HG02870 (cell line): Measurements from ENCODE around the gene PRDM15.

Source experiments
- ATAC-seq: cut with Tn5 transposase; IDR thresholded peaks from one replicate; pipeline ENCODE4 v1.9.1; 2021; ENCODE audit warnings: mild to moderate bottlenecking, moderate library complexity; ENCODE audit not compliant: unreplicated experiment

Gene PRDM15

DNA sequence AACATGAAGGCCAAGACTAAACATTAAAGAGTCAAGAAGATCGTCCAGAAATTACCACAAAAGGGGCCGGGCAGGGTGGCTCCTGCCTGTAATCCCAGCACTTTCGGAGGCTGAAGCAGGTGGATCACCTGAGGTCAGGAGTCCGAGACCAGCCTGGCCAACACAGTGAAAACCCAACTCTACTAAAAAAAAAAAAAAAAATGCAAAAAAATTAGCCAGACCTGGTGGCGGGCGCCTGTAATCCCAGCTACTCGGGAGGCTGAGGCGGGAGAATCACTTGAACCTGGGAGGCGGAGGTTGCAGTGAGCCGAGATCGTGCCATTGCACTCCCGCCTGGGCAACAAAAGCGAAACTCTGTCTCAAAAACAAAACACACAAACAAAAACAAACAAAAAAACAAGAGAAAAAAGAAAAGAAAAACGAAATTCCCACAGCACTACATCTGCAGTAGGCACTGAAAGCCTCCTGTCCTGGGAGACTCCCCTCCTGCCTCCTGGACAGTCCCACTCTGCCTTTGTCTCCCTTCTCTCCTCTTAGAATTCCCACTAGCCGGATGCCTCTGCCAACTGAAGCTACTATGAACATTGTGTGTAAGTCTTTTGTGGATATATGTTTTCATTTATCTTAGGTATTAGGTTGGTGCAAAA lies 94.6 kb downstream of the PRDM15 start:
- ATAC-seq, result no peak

DNA sequence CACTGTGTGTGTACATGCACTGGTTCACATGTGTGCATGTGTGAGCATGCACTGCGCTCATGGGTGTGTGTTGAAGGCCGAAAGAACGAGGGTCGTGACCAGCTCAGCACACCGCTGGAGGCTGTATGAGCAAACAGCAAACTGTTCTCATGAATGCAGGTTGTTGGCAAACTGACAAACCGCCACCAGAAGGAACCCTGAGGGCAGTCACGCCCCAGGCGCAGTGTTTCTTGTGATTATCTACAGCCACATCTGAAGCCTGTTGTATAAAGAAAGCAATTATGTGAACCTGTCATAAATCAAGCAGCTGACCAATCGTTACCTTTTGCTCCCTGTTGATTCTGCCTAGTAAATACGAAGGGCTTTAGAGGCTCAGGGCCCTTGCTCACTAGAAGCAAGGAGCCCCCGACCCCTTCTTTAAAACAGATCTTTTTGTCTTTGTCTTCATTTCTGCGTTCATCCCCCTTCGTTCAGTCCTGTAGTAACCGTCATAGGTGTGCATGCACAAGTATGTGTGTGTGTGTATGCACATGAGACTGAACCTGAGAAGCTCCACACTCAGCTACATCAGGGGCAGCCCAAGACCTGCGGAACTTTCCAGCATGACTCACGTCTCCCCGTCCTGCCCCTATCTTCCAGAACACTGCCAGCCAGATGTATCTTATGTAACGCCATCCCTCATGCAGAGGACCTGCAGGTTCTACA lies 95.5 kb downstream of the PRDM15 start:
- no peak for ATAC-seq

DNA sequence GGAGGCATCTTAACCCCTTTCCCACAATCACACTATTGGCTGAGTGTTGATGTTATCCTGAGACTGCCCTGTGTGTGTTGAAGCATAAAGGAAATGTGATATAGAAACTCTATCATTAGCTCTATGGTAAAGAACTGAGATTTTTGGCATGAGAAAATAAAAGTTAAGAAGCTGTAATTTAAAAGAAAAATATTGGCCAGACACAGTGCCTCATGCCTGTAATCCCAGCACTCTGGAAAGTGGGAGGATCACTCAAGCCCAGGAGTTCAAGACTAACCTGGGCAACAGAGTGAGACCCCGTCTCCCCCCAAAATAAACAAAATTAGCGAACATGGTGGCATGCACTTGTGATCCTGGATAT lies 98.1 kb downstream of the PRDM15 start:
- ATAC-seq, result no peak

DNA sequence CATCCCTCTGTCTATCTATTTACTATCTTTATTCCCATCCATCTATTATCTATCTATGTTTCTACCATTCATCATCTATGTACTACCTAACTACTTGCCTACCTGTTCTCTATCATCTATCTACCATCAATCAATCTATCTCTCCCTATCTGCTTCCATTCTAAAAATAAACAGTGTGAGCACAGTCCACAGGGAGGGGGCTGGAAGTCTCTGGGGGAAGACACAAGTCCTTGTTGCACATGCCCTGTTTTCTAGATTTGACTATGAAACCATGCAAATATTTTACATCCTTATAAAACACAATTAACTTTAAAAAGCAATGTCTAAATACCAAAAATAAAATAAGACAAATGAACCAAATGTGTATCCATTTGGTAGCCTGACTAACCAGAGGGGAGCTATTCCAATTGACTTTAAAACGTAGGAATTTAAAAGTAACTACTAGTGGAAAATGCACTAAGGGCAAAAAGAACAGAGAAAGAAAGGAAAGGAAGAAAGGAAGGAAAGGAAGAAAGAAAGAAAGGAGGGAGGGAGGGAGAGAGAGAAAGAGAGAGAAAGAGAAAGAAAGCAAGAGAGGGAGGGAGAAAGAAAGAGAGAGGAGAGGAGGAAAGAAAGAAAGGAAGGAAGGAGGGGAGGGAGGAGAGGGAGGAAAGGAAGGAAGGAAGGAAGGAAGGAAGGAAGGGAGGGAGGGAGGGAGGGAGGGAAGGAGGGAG lies 98.7 kb downstream of the PRDM15 start:
- ATAC-seq, result no peak

DNA sequence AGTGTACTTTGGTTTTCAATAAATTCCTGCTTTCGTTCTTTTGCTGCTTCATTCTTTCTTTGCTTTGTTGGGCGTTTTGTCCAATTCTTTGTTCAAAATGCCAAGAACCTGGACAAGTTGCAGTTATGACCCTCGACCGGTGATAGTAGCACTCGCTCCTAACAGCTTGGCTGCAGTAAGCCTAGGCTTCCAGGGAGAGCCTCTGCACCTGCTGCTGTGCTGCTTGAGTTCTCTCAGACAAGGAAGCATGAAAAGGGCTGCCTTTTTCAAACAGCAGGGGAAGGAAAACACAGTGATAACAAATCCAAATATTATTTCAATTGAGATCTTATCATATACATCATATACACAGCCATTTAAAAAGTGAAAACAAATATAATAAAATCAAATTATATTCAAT lies 99.5 kb downstream of the PRDM15 start:
- ATAC-seq, result no peak

DNA sequence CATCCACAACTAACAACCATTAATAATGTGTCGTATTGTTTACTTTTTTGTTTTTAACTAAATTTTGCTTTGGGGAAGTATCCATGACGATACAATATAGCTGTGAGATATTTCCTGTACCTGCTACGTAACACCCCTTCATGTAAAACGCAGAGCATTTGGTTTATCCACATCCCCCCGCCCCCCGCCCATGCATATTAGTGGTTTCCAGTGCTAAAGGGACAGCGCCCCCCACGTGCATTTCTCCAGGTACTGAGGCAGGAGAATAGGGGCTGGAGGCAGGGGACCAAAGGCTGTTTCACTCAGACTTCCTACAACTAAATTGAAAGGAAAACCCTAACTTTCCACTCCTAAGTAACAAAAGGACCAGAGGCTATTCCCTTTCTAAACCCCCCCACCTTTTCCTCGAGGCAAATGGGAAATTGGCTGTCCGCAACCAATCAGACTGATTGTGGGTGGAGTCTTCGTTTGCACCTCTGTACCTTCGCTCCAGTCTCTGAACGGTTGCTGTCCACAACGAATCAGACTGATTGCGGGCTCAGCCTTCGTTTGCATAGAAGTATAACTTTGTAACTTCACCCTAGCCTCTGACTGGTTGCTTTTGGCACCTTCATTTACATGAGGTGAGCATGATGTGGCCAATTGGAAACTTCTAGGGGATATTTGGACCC lies 100.1 kb downstream of the PRDM15 start:
- ATAC-seq, result no peak

DNA sequence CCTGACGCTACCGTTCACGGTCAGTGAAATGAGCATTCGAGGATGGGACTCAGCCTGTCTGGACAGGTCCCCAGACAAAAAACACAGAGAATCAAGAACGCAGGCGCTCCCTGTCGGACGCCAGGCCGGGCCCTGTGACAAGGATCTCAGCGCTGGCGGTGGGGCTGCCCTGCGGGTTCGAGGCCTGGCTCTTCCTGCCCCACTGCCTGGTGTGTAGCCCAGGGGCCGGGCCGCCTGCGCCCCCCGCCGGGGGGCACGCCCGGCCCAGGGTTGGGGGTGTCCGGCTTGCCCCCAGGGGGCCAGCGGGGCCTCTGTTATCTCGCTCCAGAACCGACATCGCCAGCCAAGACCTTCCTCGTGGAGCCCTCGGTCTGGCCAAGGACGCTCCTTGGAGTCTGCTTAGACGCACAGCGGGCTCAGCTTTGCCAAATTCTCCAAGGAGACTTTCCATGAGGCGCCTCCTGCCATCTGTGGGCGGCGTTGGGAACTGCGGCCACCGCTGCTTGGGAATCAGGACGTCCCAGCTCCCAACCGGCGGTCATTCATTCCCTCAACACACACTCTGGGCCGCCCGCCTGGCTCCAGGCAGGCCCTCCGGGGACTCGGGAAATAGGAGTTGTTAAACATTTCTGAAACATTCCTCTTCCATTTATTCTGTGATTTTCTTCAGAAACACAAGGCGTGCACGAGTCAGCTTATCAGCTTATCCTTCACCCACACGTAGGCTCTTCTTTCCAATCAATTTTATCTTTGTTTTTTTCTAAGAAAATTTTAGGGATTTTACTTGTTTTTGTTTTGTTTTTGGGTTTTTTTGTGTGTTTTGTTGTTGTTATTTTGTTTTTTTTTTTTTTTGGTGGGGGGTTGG lies 101.0 kb downstream of the PRDM15 start:
- ATAC-seq, result no peak

DNA sequence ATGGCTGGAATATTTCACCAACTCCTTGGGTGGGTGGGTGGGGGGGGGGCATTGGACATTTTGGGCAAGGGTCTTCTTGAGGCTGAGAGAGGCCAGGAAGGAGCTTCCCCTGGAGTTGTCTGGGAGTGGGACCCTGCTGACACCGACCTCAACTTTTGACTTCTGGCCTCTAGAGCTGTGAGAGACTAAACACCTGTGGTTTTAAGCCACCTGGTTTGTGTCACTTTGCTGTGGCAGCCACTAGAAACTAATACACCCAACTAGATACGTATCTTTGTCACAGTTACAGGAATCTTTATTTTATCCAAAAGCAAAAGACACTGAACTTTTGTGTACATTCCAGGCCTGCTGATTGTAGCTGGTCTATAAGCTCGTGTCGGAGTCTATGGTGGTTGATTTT lies 102.4 kb downstream of the PRDM15 start:
- no peak for ATAC-seq

DNA sequence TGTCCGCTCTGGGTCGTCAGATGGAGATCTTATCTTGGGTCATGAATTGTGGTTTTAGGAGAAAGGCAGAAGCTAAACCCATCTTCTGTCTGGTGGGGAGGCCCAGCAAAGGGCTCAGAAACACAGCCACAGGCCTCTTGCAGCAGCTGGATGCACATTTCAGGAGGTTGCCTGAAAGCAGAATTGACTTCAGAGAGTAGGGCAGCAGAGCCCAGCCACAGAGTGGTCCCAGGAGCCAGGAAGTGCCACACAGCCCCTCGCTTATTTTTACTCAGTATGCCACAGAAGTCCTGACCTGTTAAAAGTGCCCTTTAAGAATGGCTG lies 104.0 kb downstream of the PRDM15 start:
- ATAC-seq, result no peak

DNA sequence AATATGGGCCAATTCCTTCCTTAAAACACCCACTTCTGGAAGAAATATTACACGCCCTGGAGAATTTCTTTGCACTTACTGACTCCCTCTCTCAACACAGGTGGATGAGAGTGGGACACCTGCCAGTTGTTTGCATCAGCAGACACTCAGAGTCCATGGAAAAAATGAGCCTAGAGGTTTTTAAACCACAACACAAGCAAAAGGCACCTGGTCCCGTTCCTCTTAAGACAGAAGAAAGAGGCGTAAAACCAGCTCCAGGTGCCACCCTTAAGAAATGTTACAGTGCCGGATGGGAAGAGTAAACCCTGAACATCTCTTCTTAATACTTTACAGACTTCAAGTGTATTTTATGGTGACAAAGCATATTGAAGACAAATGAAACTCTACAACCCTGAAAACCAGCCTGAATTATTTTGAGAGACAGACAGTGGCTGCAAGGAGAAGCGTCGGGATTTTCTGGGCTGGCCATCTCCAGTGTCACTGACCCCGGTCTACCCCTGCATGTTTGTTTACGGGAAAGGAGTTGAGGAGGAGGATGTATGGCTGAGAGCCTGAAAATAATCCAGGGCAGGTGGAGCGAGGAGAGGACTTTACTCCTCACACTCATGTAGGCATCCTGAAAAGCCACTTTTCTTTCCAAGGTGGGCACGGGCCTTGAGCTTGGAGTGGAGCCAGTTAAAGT lies 104.5 kb downstream of the PRDM15 start:
- ATAC-seq, result no peak

DNA sequence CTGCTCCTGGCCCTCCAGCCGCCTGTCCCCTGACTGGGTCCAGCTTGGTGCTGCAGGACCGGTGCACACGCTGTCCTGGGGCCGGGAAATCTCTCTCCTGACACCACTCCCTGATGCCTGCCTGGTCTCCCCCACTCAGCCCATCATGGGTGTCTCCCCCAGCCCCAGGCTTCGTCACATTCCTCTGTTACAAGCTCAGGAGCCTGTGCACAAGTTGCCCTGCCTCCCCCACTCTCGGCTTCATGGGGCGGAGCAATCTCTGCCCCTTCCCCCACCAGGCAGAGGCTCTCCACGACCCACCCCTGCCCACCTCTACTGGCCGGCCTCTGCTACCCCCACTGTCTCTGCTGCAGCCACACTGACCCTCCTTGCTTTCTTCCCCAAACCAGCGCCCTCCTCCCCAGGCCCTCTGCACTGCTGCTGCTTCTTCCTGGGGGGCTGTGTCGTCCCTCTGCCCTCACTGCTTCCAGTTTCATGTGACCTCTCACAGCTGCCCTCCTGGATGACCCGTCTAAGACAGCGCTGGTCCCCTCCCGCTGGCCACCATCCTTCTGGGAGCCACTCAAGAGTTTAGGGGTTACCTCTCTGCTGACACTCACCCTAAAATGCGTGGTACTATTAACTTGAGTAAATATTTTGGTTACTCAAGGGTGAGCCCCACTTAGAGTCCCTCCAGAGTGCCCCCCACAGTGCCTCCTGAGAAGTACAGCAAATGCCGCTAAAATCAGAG lies 106.6 kb downstream of the PRDM15 start:
- no peak for ATAC-seq

DNA sequence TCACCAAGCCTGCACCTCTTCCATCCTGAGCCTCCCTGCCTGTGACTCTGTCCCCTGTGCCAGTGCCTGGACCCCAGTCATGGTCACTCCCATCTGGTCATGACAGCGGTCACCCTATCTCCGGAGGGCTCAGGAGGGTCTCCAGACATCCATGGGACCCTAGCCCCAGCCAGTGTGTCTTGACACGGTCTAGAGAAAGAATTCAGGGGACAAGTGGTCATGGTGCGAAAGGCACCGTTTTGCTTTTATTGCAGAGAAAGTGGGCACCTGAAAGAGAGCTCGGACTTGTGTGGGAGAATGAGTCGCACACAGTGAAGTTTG lies 107.6 kb downstream of the PRDM15 start:
- ATAC-seq, result no peak

DNA sequence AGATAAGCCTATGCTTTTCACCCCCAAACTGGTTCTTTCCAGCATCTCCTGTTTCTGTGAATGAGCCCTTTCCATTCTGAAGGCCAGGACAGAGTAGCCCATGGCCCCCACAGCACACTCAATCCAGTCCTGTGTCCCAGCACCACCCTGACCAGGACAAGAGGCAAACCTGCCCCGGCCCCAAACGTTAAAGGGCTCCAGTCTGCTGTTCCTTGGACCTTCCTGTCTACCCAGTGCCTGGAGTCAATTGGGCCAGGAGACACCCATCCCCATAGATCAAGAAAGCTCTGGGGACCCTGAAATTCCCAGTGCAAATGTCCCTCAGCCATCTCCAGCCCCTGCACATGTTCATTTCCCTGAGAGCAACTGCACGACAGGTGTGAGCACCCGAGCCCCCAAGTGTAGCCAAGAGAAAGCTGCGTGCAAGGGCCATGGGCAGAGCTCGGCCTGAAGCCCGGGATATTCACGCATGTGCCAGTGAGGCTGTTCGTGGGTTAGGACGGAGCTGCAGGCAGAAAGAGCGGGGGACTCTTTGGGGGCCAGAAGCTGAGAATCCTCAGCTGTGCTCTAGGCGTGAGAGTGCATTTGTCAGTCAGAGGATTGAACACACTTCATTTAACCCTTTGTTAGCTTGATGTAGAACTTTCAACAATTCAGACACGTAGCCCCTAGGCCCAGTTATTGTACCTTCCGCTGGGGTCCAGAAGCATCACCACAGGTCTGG lies 108.1 kb downstream of the PRDM15 start:
- no peak for ATAC-seq

DNA sequence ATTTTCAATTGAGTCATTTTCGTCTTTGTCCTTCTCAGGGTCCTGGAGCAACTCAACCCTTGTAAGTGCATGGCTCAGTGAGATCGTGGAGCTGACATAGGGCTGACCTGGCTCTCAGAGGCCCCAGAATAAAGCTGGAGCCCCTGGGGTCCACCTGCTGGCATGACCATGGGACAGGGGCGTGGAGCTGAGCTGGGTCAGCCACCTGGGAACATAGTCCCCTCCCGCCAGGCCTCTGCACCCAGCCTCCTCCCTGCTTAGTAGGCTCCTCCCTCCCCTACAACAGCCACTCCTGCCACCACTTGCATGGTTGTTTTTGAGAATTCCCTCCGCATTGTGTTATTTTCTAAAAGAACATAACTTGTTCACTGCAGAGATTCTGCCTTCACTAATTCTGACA lies 109.2 kb downstream of the PRDM15 start:
- ATAC-seq, result no peak

DNA sequence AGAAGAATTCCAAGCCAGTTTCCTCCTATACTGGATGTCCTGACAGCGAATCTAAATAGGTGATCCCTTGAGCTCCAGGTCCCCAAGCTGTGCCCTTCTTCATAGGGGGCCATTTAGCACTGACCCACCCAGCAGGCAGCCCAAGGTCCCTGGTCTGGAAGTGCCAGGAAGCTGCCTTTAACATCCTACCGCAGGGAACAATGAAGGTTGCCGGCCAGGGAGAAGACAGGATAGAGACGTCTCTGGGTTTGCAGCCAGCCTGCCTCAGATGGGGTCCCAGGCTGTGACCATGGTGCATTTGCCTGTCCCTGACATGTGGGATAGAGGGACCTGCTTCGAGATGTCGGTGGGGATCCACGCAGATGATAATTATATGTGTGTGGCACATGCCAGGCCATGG lies 109.6 kb downstream of the PRDM15 start:
- no peak for ATAC-seq

DNA sequence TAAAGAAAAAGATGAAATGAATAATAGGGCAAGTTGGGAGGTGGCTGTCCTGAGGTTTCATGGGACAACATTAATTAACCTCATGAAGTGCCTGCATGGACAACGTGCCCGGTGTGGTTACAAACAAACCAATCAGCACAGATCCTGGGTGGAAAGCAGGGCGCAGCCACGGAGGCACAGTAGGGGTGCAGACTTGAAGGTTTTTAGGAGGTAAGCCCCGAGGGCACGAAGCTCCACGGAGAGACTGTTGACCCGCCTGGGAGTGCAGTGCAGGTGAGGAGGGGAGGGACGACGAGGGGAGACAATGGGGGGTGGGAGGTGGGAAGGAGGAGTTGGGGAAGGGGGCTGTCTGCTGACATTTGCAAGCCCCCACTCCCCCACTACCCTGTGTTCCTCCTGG lies 110.0 kb downstream of the PRDM15 start:
- ATAC-seq, result no peak

DNA sequence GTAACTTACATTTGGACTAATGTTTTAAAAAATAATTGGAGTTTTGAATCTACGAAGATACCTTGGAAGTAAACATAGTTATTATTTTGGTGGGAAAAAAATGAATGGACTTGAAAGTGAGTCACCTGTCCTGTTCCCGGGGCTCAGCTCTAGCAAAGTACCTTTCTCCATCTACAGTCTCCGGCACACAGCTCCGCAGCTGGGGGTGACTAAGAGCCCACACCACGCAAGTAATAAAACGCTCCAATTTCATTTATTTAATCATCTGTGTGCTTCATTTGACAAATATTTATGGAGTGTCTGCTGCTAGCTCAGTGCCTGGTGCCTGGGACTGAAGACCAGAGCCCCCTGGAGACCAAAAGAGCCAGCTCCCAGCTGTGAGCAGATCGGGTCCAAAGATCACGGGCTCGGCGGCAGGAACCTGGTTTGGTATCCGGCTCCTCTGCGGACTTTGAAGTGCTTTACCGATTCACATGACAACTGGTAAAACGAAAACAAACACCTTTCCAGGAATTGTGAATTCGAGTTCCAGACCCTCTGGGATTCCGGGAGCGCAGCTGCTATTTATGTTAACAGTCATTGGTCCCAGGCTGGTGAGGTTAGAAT lies 110.6 kb downstream of the PRDM15 start:
- no peak for ATAC-seq

DNA sequence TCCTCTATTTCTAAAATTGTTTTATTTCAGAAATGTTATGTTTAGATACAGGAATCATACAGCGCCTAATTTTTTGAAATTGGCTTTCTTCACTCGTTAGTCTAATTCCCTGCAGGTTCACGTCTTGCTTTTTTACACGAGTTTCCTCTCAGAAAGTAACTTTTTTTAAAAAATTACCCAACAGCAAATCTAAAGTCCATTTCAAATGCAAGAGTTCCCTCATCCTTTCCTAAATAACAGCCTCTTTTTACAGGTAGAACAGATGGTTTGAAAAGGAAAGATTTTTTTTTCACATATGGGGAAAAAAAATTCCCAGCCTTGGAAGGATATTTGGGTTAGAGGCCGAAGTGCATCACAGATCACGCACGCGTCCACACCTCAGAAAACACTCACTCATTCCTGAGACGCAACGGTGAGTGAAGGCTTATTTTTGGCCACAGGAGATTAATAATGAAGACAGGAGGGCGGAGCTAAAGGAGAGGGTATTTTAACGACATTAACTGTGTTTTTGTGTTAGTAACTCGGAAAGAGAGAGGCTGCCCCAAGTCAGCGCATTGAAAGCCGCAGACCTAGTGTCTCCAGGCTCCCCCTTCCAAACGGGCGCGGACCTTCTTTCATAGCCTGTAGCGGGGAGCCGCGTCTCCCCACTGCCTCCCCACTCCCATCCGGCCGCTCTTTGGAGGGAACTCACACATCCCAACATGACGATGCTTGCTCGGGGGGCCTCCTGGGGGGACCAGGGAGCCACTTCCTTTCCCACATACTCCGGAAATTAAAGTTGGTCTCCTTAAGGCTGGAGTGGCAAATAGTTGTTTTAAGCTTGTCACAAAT lies 111.3 kb downstream of the PRDM15 start:
- no peak for ATAC-seq
